Activated naive CD4-positive, alpha-beta T cell treated with anti-CD3 and anti-CD28 coated beads, Interleukin-2, amount 50 U/mL, for 24 hours (primary cell): Measurements from ENCODE around the gene MR1.

Experiments used
- H3K27ac Mint-ChIP-seq: one replicate; pipeline ENCODE4 v1.8.0; 2021; ENCODE audit warnings: mild to moderate bottlenecking, mixed read lengths
- H3K27me3 Mint-ChIP-seq: one replicate; pipeline ENCODE4 v1.8.0; 2021; ENCODE audit warnings: mixed read lengths
- H3K36me3 Mint-ChIP-seq: one replicate; pipeline ENCODE4 v1.8.0; 2021; ENCODE audit warnings: mixed read lengths
- H3K4me1 Mint-ChIP-seq: one replicate; pipeline ENCODE4 v1.8.0; 2021; ENCODE audit warnings: mixed read lengths
- H3K4me3 Mint-ChIP-seq: one replicate; pipeline ENCODE4 v1.8.0; 2021; ENCODE audit warnings: mild to moderate bottlenecking, mixed read lengths
- H3K9me3 Mint-ChIP-seq: one replicate; pipeline ENCODE4 v1.8.0; 2021; ENCODE audit warnings: mixed read lengths

The MR1 gene

GRCh38 chr1:181077576-181078242 is 43.9 kb downstream of the MR1 start:
- H3K4me3 Mint-ChIP-seq, result no peak overlapping the region
- no peaks in the 10 kb centered on the region for H3K27me3 Mint-ChIP-seq
- H3K4me1 Mint-ChIP-seq, result no peaks in the 10 kb centered on the region
- no peak overlapping the region for H3K27ac Mint-ChIP-seq
- peaks cover 2% of the 10 kb centered on the region for H3K36me3 Mint-ChIP-seq
- peaks cover 5% of the 10 kb centered on the region for H3K9me3 Mint-ChIP-seq

DNA sequence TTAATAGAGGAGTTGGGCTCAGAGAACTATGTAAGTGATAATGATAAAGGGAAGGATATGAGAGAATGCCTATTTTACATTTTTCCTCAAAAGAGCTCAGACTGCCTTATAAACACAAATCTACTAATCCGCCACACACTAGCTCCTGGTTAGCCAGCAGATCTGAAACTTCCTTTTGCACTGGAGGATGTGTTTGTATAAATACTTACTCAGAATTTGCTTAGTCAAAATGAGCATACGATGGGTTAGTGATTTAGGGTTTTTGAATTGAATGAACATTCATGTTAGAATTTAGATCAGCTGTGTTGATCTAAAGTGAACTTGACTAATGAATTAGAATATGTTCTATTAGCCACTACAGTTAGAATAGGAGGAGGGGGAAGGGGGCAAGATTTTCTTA is 45.6 kb downstream of the MR1 start:
- Mint-ChIP-seq H3K27me3 (no peaks in the 10 kb centered on the region), H3K4me3 (no peak overlapping the region), H3K27ac (no peak overlapping the region), H3K4me1 (peaks cover 4% of the 10 kb centered on the region), H3K9me3 (peaks cover 5% of the 10 kb centered on the region), H3K36me3 (peaks cover 2% of the 10 kb centered on the region)

GRCh38 chr1:181079920-181080319 is 46.1 kb downstream of the MR1 start:
- Mint-ChIP-seq H3K27ac (no peak overlapping the region), H3K9me3 (peaks cover under 1% of the 10 kb centered on the region), H3K27me3 (no peaks in the 10 kb centered on the region), H3K36me3 (no peaks in the 10 kb centered on the region), H3K4me1 (peaks cover 7% of the 10 kb centered on the region), H3K4me3 (no peak overlapping the region)

GRCh38 chr1:181080556-181080955 is 46.8 kb downstream of the MR1 start:
- no peak overlapping the region for H3K27ac Mint-ChIP-seq
- H3K4me3 Mint-ChIP-seq, result no peak overlapping the region
- H3K27me3 Mint-ChIP-seq, result no peaks in the 10 kb centered on the region
- no peaks in the 10 kb centered on the region for H3K36me3 Mint-ChIP-seq
- H3K4me1 Mint-ChIP-seq, result peaks cover 7% of the 10 kb centered on the region
- no peaks in the 10 kb centered on the region for H3K9me3 Mint-ChIP-seq

GRCh38 chr1:181081395-181081794 is 47.6 kb downstream of the MR1 start:
- Mint-ChIP-seq H3K4me1 (peaks cover 7% of the 10 kb centered on the region), H3K9me3 (no peaks in the 10 kb centered on the region), H3K27me3 (no peaks in the 10 kb centered on the region), H3K27ac (no peak overlapping the region), H3K4me3 (no peak overlapping the region), H3K36me3 (no peaks in the 10 kb centered on the region)

DNA sequence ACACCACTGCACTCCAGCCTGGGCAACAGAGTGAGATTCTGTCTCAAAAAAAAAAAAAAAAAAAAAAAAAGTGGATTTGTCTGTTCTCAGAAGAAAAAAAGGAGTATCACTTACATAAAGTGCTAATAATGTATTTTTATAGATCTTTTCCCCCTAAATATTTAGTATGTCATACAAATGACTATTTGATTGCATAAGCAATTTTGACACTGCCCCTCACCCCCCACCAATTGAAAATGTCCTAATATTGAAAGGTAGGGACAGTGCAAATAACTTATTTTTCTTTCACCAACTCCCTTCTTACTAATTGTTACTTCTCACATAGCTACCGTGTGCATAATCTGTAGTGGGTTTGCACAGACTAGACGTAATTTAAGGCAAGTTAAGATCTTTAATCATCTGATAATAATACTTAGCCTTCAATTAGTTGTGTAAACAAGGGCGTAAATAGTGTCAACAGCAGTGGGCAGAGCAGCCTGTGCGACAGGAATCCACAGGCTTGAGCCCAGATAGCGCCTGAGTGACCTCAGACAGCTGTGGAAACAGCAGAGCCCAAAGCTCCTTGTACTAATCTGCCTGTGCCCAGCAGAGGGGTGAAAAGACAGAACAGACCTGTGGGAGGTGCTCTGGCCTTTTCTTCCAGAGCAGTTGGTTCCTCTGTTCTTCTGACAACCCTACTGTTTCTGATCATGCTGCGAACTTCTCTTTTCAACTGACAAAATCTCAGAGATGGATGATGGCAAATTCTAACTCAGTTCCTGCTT is 50.2 kb downstream of the MR1 start:
- H3K36me3 Mint-ChIP-seq, result peaks cover 2% of the 10 kb centered on the region
- H3K9me3 Mint-ChIP-seq, result no peaks in the 10 kb centered on the region
- peak overlapping the region; percentile 39 for H3K4me3 Mint-ChIP-seq
- no peak overlapping the region for H3K27ac Mint-ChIP-seq
- H3K4me1 Mint-ChIP-seq, result peaks cover 20% of the 10 kb centered on the region
- H3K27me3 Mint-ChIP-seq, result no peaks in the 10 kb centered on the region

GRCh38 chr1:181084606-181084969 is 50.8 kb downstream of the MR1 start:
- H3K27ac Mint-ChIP-seq, result peak overlapping the region; percentile 41
- H3K9me3 Mint-ChIP-seq, result no peaks in the 10 kb centered on the region
- peak overlapping the region; percentile 39 for H3K4me3 Mint-ChIP-seq

GRCh38 chr1:181086091-181086490 is 52.3 kb downstream of the MR1 start:
- Mint-ChIP-seq H3K27ac (no peak overlapping the region), H3K27me3 (no peaks in the 10 kb centered on the region), H3K36me3 (peaks cover 12% of the 10 kb centered on the region), H3K4me1 (peaks cover 24% of the 10 kb centered on the region), H3K9me3 (no peaks in the 10 kb centered on the region), H3K4me3 (no peak overlapping the region)

More at GRCh38 chr1:181084606-181084969, 50.8 kb downstream of the MR1 start:
- Mint-ChIP-seq H3K4me1 (peaks cover 20% of the 10 kb centered on the region), H3K27me3 (no peaks in the 10 kb centered on the region), H3K36me3 (peaks cover 2% of the 10 kb centered on the region)

- no peaks in the 10 kb centered on the region for H3K9me3 Mint-ChIP-seq
- H3K27ac Mint-ChIP-seq, result no peak overlapping the region
- no peaks in the 10 kb centered on the region for H3K27me3 Mint-ChIP-seq
- H3K4me1 Mint-ChIP-seq, result peaks cover 32% of the 10 kb centered on the region
- no peak overlapping the region for H3K4me3 Mint-ChIP-seq
- H3K36me3 Mint-ChIP-seq, result peaks cover 16% of the 10 kb centered on the region
Measured at GRCh38 chr1:181086926-181087325, 53.1 kb downstream of the MR1 start.

GRCh38 chr1:181087400-181087901 is 53.7 kb downstream of the MR1 start:
- H3K4me1 Mint-ChIP-seq, result peaks cover 37% of the 10 kb centered on the region
- H3K36me3 Mint-ChIP-seq, result peaks cover 19% of the 10 kb centered on the region
- no peak overlapping the region for H3K27ac Mint-ChIP-seq
- H3K9me3 Mint-ChIP-seq, result no peaks in the 10 kb centered on the region
- H3K27me3 Mint-ChIP-seq, result no peaks in the 10 kb centered on the region
- H3K4me3 Mint-ChIP-seq, result peak overlapping the region; percentile 98

- H3K4me3 Mint-ChIP-seq, result peak within 1 kb of the TSS; percentile 98
- peaks cover 46% of the 10 kb centered on the region for H3K4me1 Mint-ChIP-seq
- peaks cover 24% of the 10 kb centered on the region for H3K36me3 Mint-ChIP-seq
- peak within 1 kb of the TSS; percentile 99 for H3K27ac Mint-ChIP-seq
- no peaks in the 10 kb centered on the region for H3K27me3 Mint-ChIP-seq
- H3K9me3 Mint-ChIP-seq, result no peaks in the 10 kb centered on the region
Measured at GRCh38 chr1:181088079-181089016, 54.6 kb downstream of the MR1 start, which contains the start of gene IER5. Gene IER5, plus strand, starts transcription at chr1:181088700. Its CDS starts 203 bp downstream, at chr1:181088903.

DNA sequence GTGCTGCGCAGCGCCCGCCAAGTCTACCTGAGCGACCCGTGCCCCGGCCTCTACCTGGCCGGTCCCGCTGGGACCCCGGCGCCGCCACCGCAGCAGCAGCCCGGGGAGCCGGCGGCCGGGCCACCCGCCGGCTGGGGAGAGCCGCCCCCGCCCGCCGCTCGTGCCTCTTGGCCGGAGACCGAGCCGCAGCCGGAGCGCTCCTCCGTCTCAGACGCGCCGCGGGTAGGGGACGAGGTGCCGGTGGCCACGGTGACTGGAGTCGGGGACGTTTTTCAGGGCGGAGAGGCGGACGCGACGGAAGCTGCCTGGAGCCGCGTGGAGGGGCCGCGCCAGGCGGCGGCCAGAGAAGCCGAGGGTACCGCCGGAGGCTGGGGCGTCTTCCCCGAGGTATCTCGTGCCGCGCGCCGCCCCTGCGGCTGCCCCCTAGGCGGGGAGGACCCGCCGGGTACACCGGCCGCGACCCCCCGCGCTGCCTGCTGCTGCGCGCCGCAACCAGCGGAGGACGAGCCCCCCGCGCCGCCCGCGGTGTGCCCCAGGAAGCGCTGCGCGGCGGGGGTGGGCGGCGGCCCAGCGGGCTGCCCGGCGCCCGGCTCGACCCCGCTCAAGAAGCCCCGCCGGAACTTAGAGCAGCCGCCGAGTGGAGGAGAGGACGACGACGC is 55.4 kb downstream of the MR1 start:
- Mint-ChIP-seq H3K27me3 (no peaks in the 10 kb centered on the region), H3K4me3 (peak overlapping the region; percentile 98), H3K4me1 (peaks cover 45% of the 10 kb centered on the region), H3K27ac (peak overlapping the region; percentile 99), H3K9me3 (no peaks in the 10 kb centered on the region), H3K36me3 (peaks cover 24% of the 10 kb centered on the region)

GRCh38 chr1:181089676-181090544 is 56.1 kb downstream of the MR1 start:
- Mint-ChIP-seq H3K4me1 (peaks cover 40% of the 10 kb centered on the region), H3K36me3 (peaks cover 27% of the 10 kb centered on the region), H3K27ac (peak overlapping the region; percentile 99), H3K4me3 (peak overlapping the region; percentile 97), H3K9me3 (no peaks in the 10 kb centered on the region), H3K27me3 (no peaks in the 10 kb centered on the region)

DNA sequence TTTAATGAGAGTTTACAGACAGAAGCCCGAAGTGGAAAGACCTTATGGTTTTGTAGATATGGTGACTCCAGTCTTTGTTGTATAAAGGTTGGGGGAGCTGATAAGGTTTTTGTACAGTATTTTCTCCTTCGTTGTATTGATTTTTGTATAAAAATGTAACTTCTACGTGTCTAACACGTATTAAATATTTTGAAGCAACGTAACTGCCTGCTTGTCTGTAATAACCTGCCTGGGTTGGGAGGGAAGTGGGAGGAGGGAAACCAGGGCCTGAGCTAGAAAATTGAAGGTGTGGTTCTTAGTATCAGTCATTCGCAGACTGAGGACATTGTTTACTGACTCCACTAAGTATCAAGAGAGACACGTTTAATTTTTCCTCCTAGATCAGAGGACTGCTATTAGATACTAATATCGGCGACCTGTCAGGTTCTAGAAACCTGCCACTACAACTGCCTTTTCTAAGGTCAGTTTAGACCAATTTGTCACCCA is 56.9 kb downstream of the MR1 start:
- H3K36me3 Mint-ChIP-seq, result peaks cover 27% of the 10 kb centered on the region

More for the DNA sequence above, 56.9 kb downstream of the MR1 start:
- Mint-ChIP-seq H3K27ac (peak overlapping the region; percentile 99), H3K4me1 (peaks cover 40% of the 10 kb centered on the region), H3K4me3 (peak overlapping the region; percentile 97), H3K27me3 (no peaks in the 10 kb centered on the region), H3K9me3 (no peaks in the 10 kb centered on the region)
